ENCODE measurements around the gene GGT7.
A peak's percentile ranks its signal among the peaks of the same experiment; 100 is the strongest.
"Not testable (repeated sequence)": the region's sequence is repeated elsewhere in the genome, so short reads cannot be mapped to it uniquely, and the experiment has no call there.

Gene GGT7

GRCh38 chr20:34883087-34883688 lies 10.5 kb upstream of the GGT7 start:
- DNase-seq: no peak

GRCh38 chr20:34881689-34882088 lies 9.0 kb upstream of the GGT7 start:
- no peak for DNase-seq

- not testable (repeated sequence) for DNase-seq
These were observed 8.3 kb upstream of the GGT7 start for GRCh38 chr20:34880971-34881370.

- no peak for DNase-seq
These were observed 7.7 kb upstream of the GGT7 start for GRCh38 chr20:34880215-34880850.

GRCh38 chr20:34876406-34877282 lies 4.0 kb upstream of the GGT7 start, which contains the start of gene ACSS2:
ACSS2 (plus strand) TSS chr20:34876612; CDS start chr20:34876646, 34 bp downstream.
- DNase-seq: peak; percentile 99

- DNase-seq: no peak
These were observed 3.2 kb upstream of the GGT7 start for GRCh38 chr20:34875642-34876405.

- DNase-seq: peak; percentile 85
These were observed 1.5 kb upstream of the GGT7 start for GRCh38 chr20:34874094-34874654.

GRCh38 chr20:34873583-34874093 lies 982 bp upstream of the GGT7 start:
- no peak for DNase-seq

GRCh38 chr20:34871966-34872621 lies 562 bp downstream of the GGT7 start:
- DNase-seq: no peak

GRCh38 chr20:34871320-34871926 lies 1.2 kb downstream of the GGT7 start:
- DNase-seq: no peak

GRCh38 chr20:34864216-34864615 lies 8.4 kb downstream of the GGT7 start:
- no peak for DNase-seq

GRCh38 chr20:34863421-34863965 lies 9.2 kb downstream of the GGT7 start:
- DNase-seq: no peak

GRCh38 chr20:34862724-34863123 lies 9.9 kb downstream of the GGT7 start:
- no peak for DNase-seq

GRCh38 chr20:34861386-34862084 lies 11.1 kb downstream of the GGT7 start:
- DNase-seq: no peak

GRCh38 chr20:34859826-34860545 lies 12.7 kb downstream of the GGT7 start:
- no peak for DNase-seq

- DNase-seq: no peak
These were observed 13.3 kb downstream of the GGT7 start for GRCh38 chr20:34859367-34859766.

GRCh38 chr20:34852298-34852697 lies 20.4 kb downstream of the GGT7 start:
- no peak for DNase-seq

GRCh38 chr20:34850969-34851368 lies 21.7 kb downstream of the GGT7 start:
- no peak for DNase-seq

- DNase-seq: no peak
These were observed 22.9 kb downstream of the GGT7 start for GRCh38 chr20:34849778-34850177.

GRCh38 chr20:34848597-34848996 lies 24.1 kb downstream of the GGT7 start:
- DNase-seq: no peak
